IPS-NIHi7 (cell line): ENCODE results near the gene SELENOS.
"Not testable (repeated sequence)": the region's sequence is repeated elsewhere in the genome, so short reads cannot be mapped to it uniquely, and the experiment has no call there.

Source experiments
- DNase-seq: peaks from one replicate; pipeline ENCODE4 v3.0.0; 2012; ENCODE audit warnings: mixed read lengths; ENCODE audit errors: extremely low spot score

Gene SELENOS

GRCh38 chr15:101309436-101310160, 32.3 kb upstream of the SELENOS start:
- no peak for DNase-seq

- no peak for DNase-seq
Measured at GRCh38 chr15:101308604-101309435, 31.5 kb upstream of the SELENOS start.

- DNase-seq = no peak
Measured at GRCh38 chr15:101307897-101308603, 30.8 kb upstream of the SELENOS start.

GRCh38 chr15:101307048-101307896, 30.0 kb upstream of the SELENOS start:
- DNase-seq = no peak

- peak; percentile 5 for DNase-seq
Measured at GRCh38 chr15:101306341-101307047, 29.2 kb upstream of the SELENOS start.

GRCh38 chr15:101305820-101306255, 28.6 kb upstream of the SELENOS start:
- DNase-seq = no peak

- peak; percentile 5 for DNase-seq
Measured at GRCh38 chr15:101303408-101303807, 26.1 kb upstream of the SELENOS start.

GRCh38 chr15:101296418-101297405, 19.4 kb upstream of the SELENOS start:
- DNase-seq = no peak

- DNase-seq = peak; percentile 54
Measured at GRCh38 chr15:101295607-101296161, 18.4 kb upstream of the SELENOS start.

- DNase-seq = peak; percentile 99
Measured at GRCh38 chr15:101294731-101295606, 17.7 kb upstream of the SELENOS start, which contains the start of gene SNRPA1. TSS of gene SNRPA1 (minus strand) at chr15:101295248. CDS start at chr15:101295178, 70 bp downstream.

GRCh38 chr15:101293122-101293521, 15.8 kb upstream of the SELENOS start:
- no peak for DNase-seq

- DNase-seq = no peak
Measured at GRCh38 chr15:101288905-101289513, 11.7 kb upstream of the SELENOS start.

- not testable (repeated sequence) for DNase-seq
Measured at GRCh38 chr15:101287342-101287741, 10.1 kb upstream of the SELENOS start.

- no peak for DNase-seq
Measured at GRCh38 chr15:101286471-101287114, 9.3 kb upstream of the SELENOS start.

- DNase-seq = no peak
Measured at GRCh38 chr15:101283931-101284330, 6.6 kb upstream of the SELENOS start.

- DNase-seq = no peak
Measured at GRCh38 chr15:101280007-101280406, 2.7 kb upstream of the SELENOS start.

GRCh38 chr15:101277943-101278564, 769 bp upstream of the SELENOS start:
- DNase-seq = no peak
